Fibroblast of lung (primary cell): Measurements from ENCODE around the gene ZBTB17. TPM values are rescaled to one million over a fixed set of nuclear protein-coding genes. Genes with fewer than 3 reads are reported as not detected.

Experiments
- DNase-seq, 2 donors: peaks; one replicate each; pipeline versions ENCODE4 v3.0.0 to v3.0.0-alpha.2; 2010; ENCODE audit warnings: low read depth in 2 of 2
- H2AFZ ChIP-seq: 2 replicates; pipeline ENCODE4 v1.5.1; 2012; ENCODE audit warnings: low read length, control low read depth, inconsistent platforms
- H3K27ac ChIP-seq: 2 replicates; pipeline ENCODE4 v1.5.1; 2011; ENCODE audit warnings: low read length, control low read depth; ENCODE audit not compliant: insufficient read depth
- H3K27me3 ChIP-seq: 2 replicates; pipeline ENCODE4 v1.5.1; 2011; ENCODE audit warnings: mild to moderate bottlenecking, low read length; ENCODE audit not compliant: control insufficient read depth, insufficient read depth
- H3K36me3 ChIP-seq: 2 replicates; pipeline ENCODE4 v1.5.1; 2011; ENCODE audit warnings: low read length; ENCODE audit not compliant: control insufficient read depth, insufficient read depth
- H3K4me1 ChIP-seq: 2 replicates; pipeline ENCODE4 v1.5.1; 2011; ENCODE audit warnings: low read length; ENCODE audit not compliant: control insufficient read depth, insufficient read depth; ENCODE audit errors: extremely low read depth
- H3K4me2 ChIP-seq: 2 replicates; pipeline ENCODE4 v1.5.1; 2011; ENCODE audit warnings: low read length, control low read depth; ENCODE audit not compliant: insufficient read depth; ENCODE audit errors: extremely low read depth
- H3K4me3 ChIP-seq, 4 experiments: fragments of 200-600 bp in 1 of 4; sonication (generic) in 1 of 4; replicated peaks in 1 of 4; 2 replicates each; pipeline ENCODE4 v1.5.1; 2011 to 2016; ENCODE audit warnings: low read length in 4 of 4, low read depth in 3 of 4, mild to moderate bottlenecking in 3 of 4, control low read depth in 2 of 4, inconsistent platforms in 1 of 4, mixed read lengths in 1 of 4; ENCODE audit not compliant: insufficient read depth in 1 of 4; ENCODE audit errors: control extremely low read depth in 1 of 4
- H3K79me2 ChIP-seq: 2 replicates; pipeline ENCODE4 v1.5.1; 2012; ENCODE audit warnings: mild to moderate bottlenecking, low read length, inconsistent platforms; ENCODE audit not compliant: control insufficient read depth, insufficient read depth
- H3K9ac ChIP-seq: 2 replicates; pipeline ENCODE4 v1.5.1; 2011; ENCODE audit warnings: mild to moderate bottlenecking, low read length, control low read depth; ENCODE audit not compliant: insufficient read depth
- H3K9me3 ChIP-seq: 2 replicates; pipeline ENCODE4 v1.5.1; 2012; ENCODE audit warnings: low read depth, low read length; ENCODE audit not compliant: control insufficient read depth, insufficient read depth
- H4K20me1 ChIP-seq: 2 replicates; pipeline ENCODE4 v1.5.1; 2011; ENCODE audit warnings: low read length; ENCODE audit not compliant: control insufficient read depth, insufficient read depth; ENCODE audit errors: extremely low read depth
- CTCF ChIP-seq, 2 donors: IDR thresholded peaks in 1 of 2; conservative IDR thresholded peaks in 1 of 2; 1 replicate in 1 of 2; 2 replicates in 1 of 2; pipeline ENCODE4 v1.5.1; 2011 to 2012; ENCODE audit warnings: low read length in 2 of 2, control low read depth in 1 of 2, inconsistent platforms in 1 of 2, low read depth in 1 of 2, mild to moderate bottlenecking in 1 of 2
- EZH2 ChIP-seq: IDR thresholded peaks from 2 replicates; pipeline ENCODE4 v1.5.1; 2012; ENCODE audit warnings: low read length, control low read depth, mild to moderate bottlenecking; ENCODE audit errors: missing control alignments
- polyA plus RNA-seq, 2 donors: library from polyadenylated mRNA; depleted of rRNA in 1 of 2; stranded (reverse) in 1 of 2; unstranded in 1 of 2; fragments of >200 nt; gene quantifications; 2 replicates each; pipeline ENCODE4 v1.2.1, GENCODE V29; 2011 to 2012; ENCODE audit warnings: missing spikeins in 1 of 2
- total RNA-seq: library from RNA; depleted of rRNA; stranded (reverse); fragments of >200 nt; gene quantifications from 2 replicates; pipeline ENCODE4 v1.2.1, GENCODE V29; 2014

Gene ZBTB17
- total and polyA plus RNA-seq, 2 donors (not counting 1 experiment from before 2014, with no cell fraction given) = 12.6 to 54.3 TPM

GRCh38 chr1:15944308-15945010 lies 31.4 kb downstream of the ZBTB17 start:
- no peaks in the 10 kb centered on the region for H4K20me1 ChIP-seq
- TF ChIP-seq EZH2 = no peak
- TF ChIP-seq CTCF (conservative IDR thresholded peaks at IDR 0.05 in 1 of 2, IDR thresholded peaks at IDR 0.05 in 1 of 2; ENCODE audit: low read depth in 1 of 2, low read length in 2 of 2) = no peak

GRCh38 chr1:15943992-15944307 lies 32.0 kb downstream of the ZBTB17 start:
- H3K4me1 ChIP-seq = peaks cover 15% of the 10 kb centered on the region
- no peak overlapping the region for H3K27ac ChIP-seq
- no peak for DNase-seq
- H2AFZ ChIP-seq = no peak overlapping the region
- H3K79me2 ChIP-seq = peaks cover 20% of the 10 kb centered on the region
- no peak for TF ChIP-seq EZH2
- H3K27me3 ChIP-seq = no peaks in the 10 kb centered on the region
- no peak overlapping the region for H3K4me3 ChIP-seq
- no peak overlapping the region for H3K4me2 ChIP-seq
- H3K9ac ChIP-seq = no peak overlapping the region
- H4K20me1 ChIP-seq = no peaks in the 10 kb centered on the region
- peaks cover 49% of the 10 kb centered on the region for H3K36me3 ChIP-seq
- H3K9me3 ChIP-seq = no peaks in the 10 kb centered on the region

More at GRCh38 chr1:15944308-15945010, 31.4 kb downstream of the ZBTB17 start:
- no peak overlapping the region for H2AFZ ChIP-seq
- no peaks in the 10 kb centered on the region for H3K9me3 ChIP-seq
- H3K79me2 ChIP-seq = peaks cover 20% of the 10 kb centered on the region
- no peak overlapping the region for H3K4me2 ChIP-seq
- no peak for DNase-seq
- H3K27me3 ChIP-seq = no peaks in the 10 kb centered on the region
- H3K36me3 ChIP-seq = peaks cover 49% of the 10 kb centered on the region
- peaks cover 14% of the 10 kb centered on the region for H3K4me1 ChIP-seq
- H3K27ac ChIP-seq = no peak overlapping the region
- H3K9ac ChIP-seq = no peak overlapping the region
- H3K4me3 ChIP-seq = no peak overlapping the region

- TF ChIP-seq CTCF (conservative IDR thresholded peaks at IDR 0.05 in 1 of 2, IDR thresholded peaks at IDR 0.05 in 1 of 2; ENCODE audit: low read depth in 1 of 2, low read length in 2 of 2) = no peak
- TF ChIP-seq EZH2 = no peak
Observed at GRCh38 chr1:15943328-15943991, 32.4 kb downstream of the ZBTB17 start.

More at GRCh38 chr1:15943328-15943991, 32.4 kb downstream of the ZBTB17 start:
- Histone ChIP-seq H3K79me2 (peaks cover 16% of the 10 kb centered on the region), H3K4me2 (no peak overlapping the region), H3K9ac (no peak overlapping the region), H3K9me3 (no peaks in the 10 kb centered on the region), H2AFZ (no peak overlapping the region), H3K4me1 (peaks cover 10% of the 10 kb centered on the region), H3K36me3 (peaks cover 49% of the 10 kb centered on the region), H3K4me3 (no peak overlapping the region), H3K27ac (no peak overlapping the region), H3K27me3 (no peaks in the 10 kb centered on the region), H4K20me1 (no peaks in the 10 kb centered on the region)
- no peak for DNase-seq
